ENCODE measurements around the gene PPP4R1.
"Not testable (repeated sequence)": the region's sequence is repeated elsewhere in the genome, so short reads cannot be mapped to it uniquely, and the experiment has no call there.

The PPP4R1 gene, protein sequence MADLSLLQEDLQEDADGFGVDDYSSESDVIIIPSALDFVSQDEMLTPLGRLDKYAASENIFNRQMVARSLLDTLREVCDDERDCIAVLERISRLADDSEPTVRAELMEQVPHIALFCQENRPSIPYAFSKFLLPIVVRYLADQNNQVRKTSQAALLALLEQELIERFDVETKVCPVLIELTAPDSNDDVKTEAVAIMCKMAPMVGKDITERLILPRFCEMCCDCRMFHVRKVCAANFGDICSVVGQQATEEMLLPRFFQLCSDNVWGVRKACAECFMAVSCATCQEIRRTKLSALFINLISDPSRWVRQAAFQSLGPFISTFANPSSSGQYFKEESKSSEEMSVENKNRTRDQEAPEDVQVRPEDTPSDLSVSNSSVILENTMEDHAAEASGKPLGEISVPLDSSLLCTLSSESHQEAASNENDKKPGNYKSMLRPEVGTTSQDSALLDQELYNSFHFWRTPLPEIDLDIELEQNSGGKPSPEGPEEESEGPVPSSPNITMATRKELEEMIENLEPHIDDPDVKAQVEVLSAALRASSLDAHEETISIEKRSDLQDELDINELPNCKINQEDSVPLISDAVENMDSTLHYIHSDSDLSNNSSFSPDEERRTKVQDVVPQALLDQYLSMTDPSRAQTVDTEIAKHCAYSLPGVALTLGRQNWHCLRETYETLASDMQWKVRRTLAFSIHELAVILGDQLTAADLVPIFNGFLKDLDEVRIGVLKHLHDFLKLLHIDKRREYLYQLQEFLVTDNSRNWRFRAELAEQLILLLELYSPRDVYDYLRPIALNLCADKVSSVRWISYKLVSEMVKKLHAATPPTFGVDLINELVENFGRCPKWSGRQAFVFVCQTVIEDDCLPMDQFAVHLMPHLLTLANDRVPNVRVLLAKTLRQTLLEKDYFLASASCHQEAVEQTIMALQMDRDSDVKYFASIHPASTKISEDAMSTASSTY

DNA sequence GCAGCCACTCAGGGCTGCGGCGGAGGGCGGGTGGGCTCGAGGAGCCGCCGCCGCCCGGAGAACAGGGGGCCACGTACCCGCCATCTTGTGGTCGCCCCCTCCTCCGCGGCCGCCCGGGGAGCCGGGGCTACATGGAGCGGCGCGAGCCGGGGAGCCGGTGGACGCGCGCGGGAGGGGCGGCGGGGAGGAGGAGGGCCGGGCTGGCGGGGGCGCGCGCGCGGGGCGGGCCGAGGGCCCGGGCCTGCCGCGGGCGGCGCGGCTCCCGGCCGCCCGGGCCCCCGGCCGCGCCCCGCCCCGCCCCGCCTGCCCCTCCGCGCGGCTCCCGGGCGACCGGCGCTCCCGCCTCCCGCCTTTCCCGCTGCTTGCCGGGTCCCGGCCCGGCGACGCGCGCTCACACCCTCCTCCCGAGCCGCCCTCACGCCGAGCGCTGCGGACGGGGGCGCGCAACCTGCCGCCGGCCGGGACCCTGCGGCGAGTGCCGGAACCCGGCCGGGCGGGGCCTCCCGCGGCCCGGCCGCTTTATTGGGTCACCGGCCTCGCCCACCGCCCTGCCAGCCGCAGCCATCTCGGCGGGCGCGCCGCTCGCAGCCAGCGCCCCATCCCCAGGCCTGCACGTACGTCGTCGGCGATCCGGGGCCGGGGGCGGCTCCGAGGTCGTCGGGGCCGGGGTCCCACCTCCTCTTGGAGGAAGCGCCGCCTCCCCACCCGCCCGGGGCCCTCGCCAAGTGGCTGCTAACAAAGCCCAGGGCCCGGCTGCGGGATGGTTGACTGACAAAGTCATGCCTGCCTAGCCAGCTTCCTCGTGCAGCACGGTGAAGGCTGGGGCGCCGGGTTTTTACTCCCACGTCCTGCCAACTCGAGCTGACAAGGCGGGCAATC, at the start of gene PPP4R1:
Gene PPP4R1 (minus strand): TSS at position 159 of the 879 bp plus-strand sequence. CDS start 75 bp downstream, at position 84.
- DNase-seq = peak; percentile 49 to 61

- DNase-seq = no peak
These were observed 49.0 kb upstream of the PPP4R1 start for GRCh38 chr18:9663377-9663776.

GRCh38 chr18:9661564-9661963, 47.2 kb upstream of the PPP4R1 start:
- peak; percentile 15 to 29 for DNase-seq

GRCh38 chr18:9659499-9660375, 45.4 kb upstream of the PPP4R1 start:
- no peak for DNase-seq

- DNase-seq = no peak
These were observed 43.8 kb upstream of the PPP4R1 start for GRCh38 chr18:9658087-9658641.

DNA sequence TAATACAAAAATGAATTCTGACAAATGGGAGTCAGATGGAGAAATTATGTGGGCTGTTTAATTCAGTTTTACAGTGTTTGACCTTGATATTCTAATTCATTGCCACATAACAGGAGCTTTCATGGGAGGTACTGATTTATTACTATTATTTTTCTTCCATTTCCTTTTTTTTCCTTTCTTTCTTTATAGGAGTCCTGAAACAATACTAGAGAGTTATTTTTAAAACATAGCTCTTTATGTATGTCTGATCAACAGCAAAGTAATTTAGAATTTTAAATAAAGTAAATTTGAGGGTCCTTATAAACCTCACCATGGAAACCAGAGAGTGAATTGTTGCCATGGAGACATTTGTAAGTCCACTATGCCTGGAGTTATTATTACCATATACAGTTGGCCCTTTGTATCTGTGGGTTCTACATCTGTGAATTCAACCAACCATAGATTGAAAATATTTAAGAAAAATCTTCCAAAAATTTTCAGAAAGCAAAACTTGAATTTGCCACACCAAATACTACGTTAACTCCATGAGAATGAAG, 40.9 kb upstream of the PPP4R1 start:
- no peak for DNase-seq

DNA sequence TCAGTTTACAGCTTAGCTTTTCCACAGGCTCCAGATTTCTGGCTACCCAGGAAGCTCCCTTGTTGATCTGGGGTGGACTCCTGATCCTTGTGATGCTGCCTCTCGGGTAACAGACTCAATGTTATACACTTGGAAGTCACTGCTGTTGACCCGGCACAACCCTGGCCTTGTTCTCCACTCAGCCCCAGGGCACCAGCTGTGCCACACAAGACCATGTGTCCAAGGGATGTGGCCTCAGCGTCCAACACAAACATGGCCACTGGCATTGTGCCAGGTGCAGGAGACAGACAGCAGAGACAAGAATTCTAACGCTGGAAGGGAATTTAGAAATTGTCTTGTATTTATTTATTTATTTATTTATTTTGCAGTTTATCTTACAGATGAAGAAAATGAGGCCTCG, 39.0 kb upstream of the PPP4R1 start:
- DNase-seq = no peak

GRCh38 chr18:9649164-9649540, 34.8 kb upstream of the PPP4R1 start:
- DNase-seq = no peak

DNA sequence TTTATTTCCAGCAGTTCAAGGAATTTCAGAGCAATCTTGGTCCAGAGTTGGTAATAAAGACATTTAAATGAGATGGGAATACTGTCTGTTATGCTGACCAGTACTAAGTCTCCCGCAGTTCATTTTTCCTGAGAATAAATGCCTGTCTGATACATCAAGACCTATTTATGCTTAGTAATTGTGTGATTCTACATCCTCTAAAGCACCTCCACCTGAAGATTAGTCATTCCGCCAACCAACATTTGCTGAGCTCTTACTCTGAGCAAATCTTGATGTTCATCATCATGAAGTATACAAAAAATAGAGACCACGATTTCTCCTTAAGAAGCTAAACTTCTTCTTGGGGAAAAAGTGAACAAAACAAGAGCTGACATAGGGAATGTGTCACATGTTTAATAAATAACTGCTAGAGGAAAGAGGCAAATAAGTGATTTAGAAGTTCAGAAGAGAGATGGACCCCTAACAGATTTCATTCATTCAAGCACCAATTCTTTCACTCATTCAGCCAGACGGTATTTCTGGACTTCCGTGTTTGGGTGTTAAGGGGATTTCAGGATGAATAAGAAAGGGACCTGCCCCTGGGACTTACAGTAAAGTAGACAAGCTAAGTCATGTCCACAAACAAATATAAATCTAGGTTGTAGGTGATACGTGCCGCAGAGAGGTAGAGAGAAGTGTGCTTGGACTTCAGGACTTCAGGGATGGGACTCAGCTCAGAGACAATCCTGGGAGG, 34.2 kb upstream of the PPP4R1 start:
- no peak for DNase-seq

- no peak for DNase-seq
These were observed 33.4 kb upstream of the PPP4R1 start for GRCh38 chr18:9647496-9648323.

- no peak for DNase-seq
These were observed 29.2 kb upstream of the PPP4R1 start for GRCh38 chr18:9643549-9643948.

- no peak for DNase-seq
These were observed 28.6 kb upstream of the PPP4R1 start for GRCh38 chr18:9642799-9643462.

- DNase-seq = not testable (repeated sequence)
These were observed 26.7 kb upstream of the PPP4R1 start for GRCh38 chr18:9641081-9641480.

- DNase-seq = no peak
These were observed 24.5 kb upstream of the PPP4R1 start for GRCh38 chr18:9638886-9639285.

- no peak for DNase-seq
These were observed 22.8 kb upstream of the PPP4R1 start for GRCh38 chr18:9637036-9637767.

DNA sequence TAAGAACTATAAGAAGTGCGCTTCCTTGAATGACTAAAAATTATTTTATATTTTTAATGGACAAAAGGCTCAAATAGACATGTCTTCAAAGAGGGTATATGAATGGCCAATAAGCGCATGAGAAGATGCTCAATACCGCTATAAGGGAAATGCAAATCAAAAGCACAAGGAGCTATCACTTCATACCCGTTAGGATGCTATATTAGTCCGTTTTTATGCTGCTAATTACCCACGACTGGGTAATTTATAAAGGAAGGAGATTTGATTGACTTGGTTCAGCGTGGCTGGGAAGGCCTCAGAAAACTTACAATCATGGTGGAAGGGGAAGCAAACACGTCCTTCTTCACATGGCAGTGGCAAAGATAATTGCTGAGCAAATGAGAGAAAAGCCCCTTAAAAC, 20.5 kb upstream of the PPP4R1 start:
- DNase-seq = no peak

- DNase-seq = no peak
These were observed 17.6 kb upstream of the PPP4R1 start for GRCh38 chr18:9631814-9632496.

- DNase-seq = no peak
These were observed 16.1 kb upstream of the PPP4R1 start for GRCh38 chr18:9630444-9630843.

Measured in Kasumi-1 (cell line).